Hippocampal formation (tissue), 2 donors: ENCODE results near the gene AK6.
"Not testable (repeated sequence)": the region's sequence is repeated elsewhere in the genome, so short reads cannot be mapped to it uniquely, and the experiment has no call there.

Experiments used
- DNase-seq, 2 donors: peaks; one replicate each; lab custom pipeline; 2025; lab: John Stamatoyannopoulos, UW

The AK6 gene

GRCh38 chr5:69369340-69370121 is at the start of gene AK6, which contains the start of the genes RAD17 and TAF9:
Gene AK6 (minus strand): TSS chr5:69369520. CDS start chr5:69369490, 30 bp downstream.
Gene RAD17 (plus strand): TSS chr5:69369818. CDS start chr5:69372209, 2,391 bp downstream.
Gene TAF9 (minus strand): TSS chr5:69369520. CDS start chr5:69365737, 3,783 bp downstream.
- DNase-seq = peak; percentile 91 to 93

- DNase-seq = no peak
Measured at GRCh38 chr5:69418554-69418953, 49.2 kb upstream of the AK6 start.

- no peak for DNase-seq
Measured at GRCh38 chr5:69416699-69417098, 47.4 kb upstream of the AK6 start.

- no peak for DNase-seq
Measured at GRCh38 chr5:69416180-69416579, 46.9 kb upstream of the AK6 start.

- DNase-seq = no peak
Measured at GRCh38 chr5:69415584-69415958, 46.3 kb upstream of the AK6 start.

- DNase-seq = peak in 1 of 2 donors; percentile 5
Measured at GRCh38 chr5:69414885-69415583, 45.7 kb upstream of the AK6 start, which contains the start of gene MARVELD2. Gene MARVELD2 (plus strand): TSS chr5:69415116. CDS start chr5:69419386, 4,270 bp downstream.

- DNase-seq = no peak
Measured at GRCh38 chr5:69404659-69405330, 35.5 kb upstream of the AK6 start.

GRCh38 chr5:69378376-69378775 is 9.1 kb upstream of the AK6 start:
- no peak for DNase-seq

GRCh38 chr5:69374911-69375446 is 5.7 kb upstream of the AK6 start:
- no peak for DNase-seq

- DNase-seq = no peak
Measured at GRCh38 chr5:69372394-69372793, 3.1 kb upstream of the AK6 start.

- not testable (repeated sequence) for DNase-seq
Measured at GRCh38 chr5:69370335-69370734, 1.0 kb upstream of the AK6 start.

GRCh38 chr5:69368458-69369339 is 621 bp downstream of the AK6 start:
- no peak for DNase-seq

- DNase-seq = no peak
Measured at GRCh38 chr5:69367697-69368279, 1.5 kb downstream of the AK6 start.

- no peak for DNase-seq
Measured at GRCh38 chr5:69364850-69365249, 4.5 kb downstream of the AK6 start.

GRCh38 chr5:69364414-69364813 is 4.9 kb downstream of the AK6 start:
- DNase-seq = no peak

- no peak for DNase-seq
Measured at GRCh38 chr5:69360442-69360841, 8.9 kb downstream of the AK6 start.

GRCh38 chr5:69359699-69360098 is 9.6 kb downstream of the AK6 start:
- DNase-seq = no peak

- no peak for DNase-seq
Measured at GRCh38 chr5:69350664-69351063, 18.7 kb downstream of the AK6 start.

- no peak for DNase-seq
Measured at GRCh38 chr5:69343083-69343482, 26.2 kb downstream of the AK6 start.

GRCh38 chr5:69341520-69342161 is 27.7 kb downstream of the AK6 start:
- no peak for DNase-seq
